ENCODE measurements around the gene STRBP.
"Not testable (repeated sequence)": the region's sequence is repeated elsewhere in the genome, so short reads cannot be mapped to it uniquely, and the experiment has no call there.

The STRBP gene

DNA sequence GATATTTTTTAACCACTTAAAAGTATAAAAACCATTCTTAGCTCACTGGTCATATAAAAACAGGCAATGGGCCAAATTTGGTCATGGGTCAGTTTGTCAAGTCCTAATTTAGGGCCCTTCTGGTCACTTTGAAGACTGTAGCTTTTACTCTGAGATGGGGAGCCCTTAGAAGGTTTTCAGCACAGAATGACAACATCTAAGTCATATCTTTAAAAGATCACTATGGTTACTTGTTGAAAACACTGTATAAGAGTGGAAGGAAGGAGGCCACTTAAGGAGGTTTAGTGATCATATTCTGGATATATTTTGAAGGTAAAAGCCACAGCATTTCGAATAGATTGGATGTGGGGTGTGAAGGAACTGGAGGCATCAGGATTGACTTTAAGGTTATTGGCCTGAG, 76.7 kb downstream of the STRBP start:
- no peak for DNase-seq (ENCODE audit: low read depth, low spot score)

DNA sequence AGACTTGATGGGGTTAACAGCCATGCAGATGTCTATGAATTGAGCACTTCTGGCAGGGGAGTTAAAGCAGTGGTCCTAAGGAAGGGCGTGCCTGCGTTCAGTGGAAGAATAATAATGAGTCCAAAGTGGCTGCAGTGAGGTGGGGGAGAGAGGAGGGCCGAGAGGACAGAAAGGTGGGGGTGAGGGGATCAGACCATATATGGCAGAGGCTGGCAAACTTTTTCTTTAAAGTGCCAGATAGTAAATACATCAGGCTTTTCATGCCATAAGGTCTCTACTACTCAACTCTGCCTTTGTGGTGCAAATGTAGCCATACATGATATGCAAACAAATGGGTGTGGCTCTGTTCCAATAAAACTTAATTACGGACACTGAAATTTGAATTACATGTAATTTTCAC, 77.1 kb downstream of the STRBP start:
- no peak for DNase-seq (ENCODE audit: low read depth, low spot score)

DNA sequence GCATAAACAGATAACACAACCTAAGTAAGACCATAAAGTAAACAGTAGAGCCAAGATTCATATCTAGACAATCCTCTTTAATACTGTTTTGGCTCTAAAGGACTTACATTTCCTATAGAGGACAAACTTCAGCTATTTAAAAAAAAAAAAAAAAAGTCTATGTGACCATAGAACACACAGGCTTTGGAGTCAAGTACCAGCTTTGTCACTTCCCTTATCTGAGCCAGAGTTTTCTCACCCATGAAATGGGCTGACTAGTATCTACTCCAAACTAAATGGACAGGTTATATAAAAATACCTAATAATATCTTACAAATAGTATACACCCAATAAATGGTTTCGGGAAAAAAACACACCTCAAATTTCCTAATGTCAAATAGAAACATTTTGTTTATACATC, 81.3 kb downstream of the STRBP start:
- DNase-seq (ENCODE audit: low read depth, low spot score): no peak

DNA sequence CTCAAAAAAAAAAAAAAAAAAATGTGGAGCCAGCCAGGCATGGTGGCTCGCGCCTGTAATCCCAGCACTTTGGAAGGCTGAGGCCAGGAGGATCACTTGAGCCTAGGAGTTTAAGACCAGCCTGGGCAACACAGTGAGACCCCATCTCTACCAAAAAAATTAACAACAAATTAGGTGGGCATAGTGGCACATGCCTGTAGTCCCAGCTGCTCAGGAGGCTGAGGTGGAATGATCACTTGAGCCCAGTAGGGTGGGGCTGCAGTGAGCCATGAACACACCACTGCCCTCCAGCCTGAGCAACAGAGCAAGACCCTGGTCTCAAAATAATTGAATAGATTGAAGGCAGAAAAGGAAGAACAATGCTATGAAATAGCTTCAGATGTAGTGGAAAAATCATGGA, 82.4 kb downstream of the STRBP start:
- DNase-seq (ENCODE audit: low read depth, low spot score): not testable (repeated sequence)

DNA sequence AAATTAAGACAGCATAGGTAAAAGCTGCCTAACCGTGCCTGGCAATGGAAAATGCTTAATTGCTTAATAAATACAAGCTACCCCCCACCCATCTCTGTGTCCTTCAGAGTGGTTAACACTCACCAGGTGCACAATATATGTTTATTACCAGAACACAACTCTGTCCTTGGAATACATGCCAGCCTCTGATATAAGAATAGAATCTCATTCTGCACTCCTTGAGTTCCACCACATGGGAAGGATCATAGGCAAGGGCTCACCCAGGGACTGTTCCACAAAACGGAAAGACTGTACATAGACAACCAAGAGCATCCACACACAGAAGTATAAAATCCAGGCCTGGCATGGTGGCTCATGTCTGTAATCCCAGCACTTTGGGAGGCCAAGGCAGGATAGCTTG, 91.4 kb downstream of the STRBP start:
- no peak for DNase-seq (ENCODE audit: low read depth, low spot score)

DNA sequence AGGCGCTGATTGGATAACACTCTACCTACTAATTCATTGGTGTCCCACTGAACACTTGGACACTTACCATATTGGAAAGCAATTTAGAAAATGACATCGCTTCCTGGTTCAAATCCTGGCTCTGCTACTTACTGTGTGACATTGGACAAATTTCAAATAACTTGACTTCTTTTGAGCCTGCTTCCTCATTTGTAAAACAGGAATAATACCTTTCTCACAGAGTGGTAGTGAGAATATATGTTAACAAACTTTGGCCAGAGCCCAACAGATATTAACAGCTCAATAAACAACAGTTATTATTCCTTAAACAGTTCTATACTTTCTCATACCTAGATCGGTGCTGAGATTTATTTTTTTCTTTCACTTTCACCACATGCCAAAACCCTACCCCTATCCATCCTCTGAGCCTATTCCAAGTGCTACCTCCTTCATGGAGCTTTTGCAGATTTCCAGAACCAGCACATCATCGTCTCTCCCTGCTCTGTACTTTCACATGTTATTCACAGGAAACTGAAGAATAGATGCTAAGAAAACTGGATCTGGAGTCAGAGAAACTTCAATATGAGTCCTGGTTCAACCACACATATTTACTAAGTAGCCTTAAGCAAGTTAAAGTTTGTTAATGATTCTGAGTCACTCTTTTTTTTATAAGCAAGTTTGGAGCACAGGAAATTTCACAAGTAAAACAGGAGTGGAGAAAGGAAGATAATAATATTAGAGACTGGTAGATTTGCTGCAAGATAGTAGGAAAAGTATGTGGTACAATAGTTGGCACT, 92.3 kb downstream of the STRBP start:
- no peak for DNase-seq (ENCODE audit: low read depth, low spot score)

- DNase-seq (ENCODE audit: low read depth, low spot score): no peak
Observed at GRCh38 chr9:123174887-123175518, 93.4 kb downstream of the STRBP start.

- DNase-seq (ENCODE audit: low read depth, low spot score): no peak
Observed at GRCh38 chr9:123174079-123174478, 94.3 kb downstream of the STRBP start.

- no peak for DNase-seq (ENCODE audit: low read depth, low spot score)
Observed at GRCh38 chr9:123169926-123170325, 98.5 kb downstream of the STRBP start.

GRCh38 chr9:123168586-123168985, 99.8 kb downstream of the STRBP start:
- DNase-seq (ENCODE audit: low read depth, low spot score): no peak

GRCh38 chr9:123167474-123167873, 100.9 kb downstream of the STRBP start:
- no peak for DNase-seq (ENCODE audit: low read depth, low spot score)

DNA sequence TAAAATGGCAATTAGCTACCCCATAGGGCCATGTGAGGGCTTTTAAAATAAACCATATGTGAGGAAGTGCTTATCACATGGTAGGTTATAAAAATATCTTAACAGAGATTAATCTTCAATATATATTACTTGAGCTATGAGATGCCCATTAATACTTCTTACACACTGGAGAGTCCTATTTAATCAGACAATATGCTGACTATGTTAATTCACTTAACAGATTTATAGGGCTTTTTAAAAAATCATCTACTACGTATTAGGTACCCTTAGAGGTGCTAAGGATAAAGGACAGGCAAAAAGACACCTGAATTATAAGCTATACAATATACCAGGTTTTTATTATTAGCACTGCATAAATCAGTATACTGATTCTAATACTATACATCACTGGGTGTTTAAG, 102.6 kb downstream of the STRBP start:
- DNase-seq (ENCODE audit: low read depth, low spot score): no peak

- DNase-seq (ENCODE audit: low read depth, low spot score): no peak
Observed at GRCh38 chr9:123164285-123164684, 104.1 kb downstream of the STRBP start.

GRCh38 chr9:123162791-123163345, 105.5 kb downstream of the STRBP start:
- DNase-seq (ENCODE audit: low read depth, low spot score): no peak

- no peak for DNase-seq (ENCODE audit: low read depth, low spot score)
Observed at GRCh38 chr9:123162360-123162759, 106.0 kb downstream of the STRBP start.

DNA sequence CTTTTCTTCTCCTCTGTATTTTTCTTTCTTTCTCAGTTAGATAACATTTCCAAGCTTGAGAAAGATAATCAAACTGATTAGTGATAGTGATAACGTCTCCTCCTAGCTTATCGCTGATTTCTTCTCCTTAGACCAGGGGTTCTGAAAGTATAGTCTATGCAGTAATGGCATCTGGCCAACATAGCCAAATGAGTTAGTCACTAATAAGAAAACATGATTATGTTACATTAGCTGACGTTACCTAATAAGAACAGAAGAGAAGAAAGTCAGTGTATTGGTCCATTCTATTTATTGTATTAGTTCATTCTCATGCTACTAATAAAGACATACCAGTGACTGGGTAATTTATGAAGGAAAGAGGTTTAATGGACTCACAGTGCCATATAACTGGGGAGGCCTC, 111.2 kb downstream of the STRBP start:
- DNase-seq (ENCODE audit: low read depth, low spot score): no peak

DNA sequence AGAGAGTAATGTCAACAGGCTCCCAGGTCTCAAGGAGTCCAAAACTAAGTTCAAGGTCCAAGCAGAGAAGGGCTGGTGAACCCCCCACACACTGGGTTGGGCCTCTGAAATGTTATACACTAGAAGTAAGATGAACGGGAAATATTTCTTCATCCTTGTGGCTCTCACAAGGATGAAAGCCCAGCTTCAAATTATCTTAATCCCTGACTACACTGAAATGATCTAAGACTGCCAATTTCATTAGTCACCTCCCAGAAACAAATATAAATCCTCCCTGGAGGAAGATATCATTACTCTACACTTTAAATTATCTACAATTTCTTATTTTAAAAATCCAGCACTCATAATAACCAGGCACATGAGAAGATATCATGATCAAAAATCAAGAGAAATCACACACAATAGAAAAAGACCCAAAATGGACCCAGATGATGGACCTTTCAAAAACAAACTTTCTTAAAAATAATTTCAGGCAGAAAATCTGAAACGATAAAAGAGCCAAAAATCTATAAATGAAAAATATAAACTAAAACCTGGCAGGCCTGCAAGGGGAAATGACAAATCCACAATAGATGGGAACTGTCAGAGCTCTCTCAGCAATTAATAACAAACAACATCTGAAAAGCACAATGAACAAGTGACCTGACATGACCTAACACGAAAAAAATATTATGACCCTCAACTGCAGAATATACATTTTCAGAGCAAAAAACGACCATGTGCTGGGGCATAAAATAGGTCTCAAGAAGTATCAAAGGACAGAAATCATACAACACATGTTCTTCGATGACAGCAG, 117.5 kb downstream of the STRBP start:
- DNase-seq (ENCODE audit: low read depth, low spot score): no peak

DNA sequence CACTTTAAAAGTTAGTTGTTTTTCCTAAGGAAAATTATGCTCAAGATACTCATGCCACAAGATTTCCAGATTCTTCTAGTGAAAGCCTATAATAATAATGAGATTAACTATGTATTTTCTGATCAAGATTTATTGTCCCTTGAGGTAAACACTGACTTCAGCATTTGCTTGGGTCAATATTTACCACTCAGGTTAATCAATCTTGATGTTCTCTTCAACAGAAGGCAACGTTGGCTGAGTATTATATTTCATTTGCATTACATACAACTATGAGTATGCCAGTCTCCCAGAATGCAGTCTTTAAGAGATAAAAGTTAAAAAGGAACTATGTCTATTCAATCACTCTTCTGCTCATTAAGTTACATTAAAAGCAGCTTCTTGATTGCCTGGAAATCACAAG, 119.3 kb downstream of the STRBP start:
- DNase-seq (ENCODE audit: low read depth, low spot score): no peak

DNA sequence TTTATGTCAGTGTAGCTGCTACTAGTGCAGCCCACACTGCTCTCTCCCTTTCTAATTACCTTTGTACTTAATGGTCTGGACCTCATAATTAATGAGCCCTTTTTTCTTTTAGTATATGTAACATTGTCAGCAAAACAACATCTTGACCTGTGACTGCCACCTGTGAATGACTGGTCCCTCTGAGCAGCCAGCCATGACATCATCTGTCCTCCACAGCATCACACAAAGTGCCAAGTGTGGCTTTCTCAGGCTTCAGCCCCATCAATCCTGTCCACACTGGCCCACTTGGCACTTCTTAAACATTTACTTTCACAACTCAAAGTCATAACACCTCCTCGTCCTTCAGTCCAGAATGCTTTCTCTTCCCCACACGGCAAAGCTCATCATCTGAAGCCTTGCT, 130.2 kb downstream of the STRBP start:
- DNase-seq (ENCODE audit: low read depth, low spot score): no peak

DNA sequence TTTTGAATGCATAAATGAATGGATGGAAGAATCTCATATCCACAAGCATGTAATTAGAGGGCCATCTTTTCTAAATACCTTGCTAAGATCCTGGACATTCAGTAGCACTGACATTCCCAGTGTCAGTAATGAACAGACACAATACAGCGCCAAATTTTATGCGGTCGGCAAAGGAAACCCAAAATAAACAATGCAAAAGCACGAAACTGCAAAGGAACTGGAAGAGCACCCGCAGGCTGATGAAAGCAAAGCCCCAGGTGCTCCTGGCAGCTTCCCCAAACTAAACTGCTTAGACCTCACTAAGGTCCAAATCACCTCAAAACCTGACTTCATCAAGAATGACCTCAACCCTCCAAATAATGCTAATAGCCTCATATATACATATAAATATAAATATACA, 133.0 kb downstream of the STRBP start:
- DNase-seq (ENCODE audit: low read depth, low spot score): no peak

GRCh38 chr9:123132696-123133095, 135.7 kb downstream of the STRBP start:
- no peak for DNase-seq (ENCODE audit: low read depth, low spot score)

GRCh38 chr9:123131993-123132392, 136.4 kb downstream of the STRBP start:
- DNase-seq (ENCODE audit: low read depth, low spot score): no peak

Data from brain pericyte (primary cell).